ENCODE results near the gene IL20.

Gene IL20

DNA sequence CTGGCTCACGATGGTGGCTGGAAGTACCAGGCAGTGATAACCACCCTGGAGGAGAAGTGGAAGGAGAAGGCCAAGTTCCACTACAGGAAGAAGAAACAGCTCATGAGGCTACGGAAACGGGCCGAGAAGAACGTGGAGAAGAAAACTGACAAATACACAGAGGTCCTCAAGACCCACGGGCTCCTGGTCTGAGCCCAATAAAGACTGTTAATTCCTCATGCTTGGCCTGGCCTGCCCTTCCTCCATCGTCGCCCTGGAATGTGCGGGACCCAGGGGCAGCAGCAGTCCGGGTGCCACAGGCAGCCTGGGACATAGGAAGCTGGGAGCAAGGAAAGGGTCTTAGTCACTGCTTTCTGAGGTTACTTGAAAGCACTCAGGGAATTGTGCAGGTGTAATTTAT, 42.6 kb downstream of the IL20 start:
- TF ChIP-seq, protein P1, sequence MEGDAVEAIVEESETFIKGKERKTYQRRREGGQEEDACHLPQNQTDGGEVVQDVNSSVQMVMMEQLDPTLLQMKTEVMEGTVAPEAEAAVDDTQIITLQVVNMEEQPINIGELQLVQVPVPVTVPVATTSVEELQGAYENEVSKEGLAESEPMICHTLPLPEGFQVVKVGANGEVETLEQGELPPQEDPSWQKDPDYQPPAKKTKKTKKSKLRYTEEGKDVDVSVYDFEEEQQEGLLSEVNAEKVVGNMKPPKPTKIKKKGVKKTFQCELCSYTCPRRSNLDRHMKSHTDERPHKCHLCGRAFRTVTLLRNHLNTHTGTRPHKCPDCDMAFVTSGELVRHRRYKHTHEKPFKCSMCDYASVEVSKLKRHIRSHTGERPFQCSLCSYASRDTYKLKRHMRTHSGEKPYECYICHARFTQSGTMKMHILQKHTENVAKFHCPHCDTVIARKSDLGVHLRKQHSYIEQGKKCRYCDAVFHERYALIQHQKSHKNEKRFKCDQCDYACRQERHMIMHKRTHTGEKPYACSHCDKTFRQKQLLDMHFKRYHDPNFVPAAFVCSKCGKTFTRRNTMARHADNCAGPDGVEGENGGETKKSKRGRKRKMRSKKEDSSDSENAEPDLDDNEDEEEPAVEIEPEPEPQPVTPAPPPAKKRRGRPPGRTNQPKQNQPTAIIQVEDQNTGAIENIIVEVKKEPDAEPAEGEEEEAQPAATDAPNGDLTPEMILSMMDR (IDR thresholded peaks at IDR 0.05; ENCODE audit: low read depth, low read length) = no peak
- H3K4me3 ChIP-seq (ENCODE audit: low read depth, low read length) = no peak overlapping the region

DNA sequence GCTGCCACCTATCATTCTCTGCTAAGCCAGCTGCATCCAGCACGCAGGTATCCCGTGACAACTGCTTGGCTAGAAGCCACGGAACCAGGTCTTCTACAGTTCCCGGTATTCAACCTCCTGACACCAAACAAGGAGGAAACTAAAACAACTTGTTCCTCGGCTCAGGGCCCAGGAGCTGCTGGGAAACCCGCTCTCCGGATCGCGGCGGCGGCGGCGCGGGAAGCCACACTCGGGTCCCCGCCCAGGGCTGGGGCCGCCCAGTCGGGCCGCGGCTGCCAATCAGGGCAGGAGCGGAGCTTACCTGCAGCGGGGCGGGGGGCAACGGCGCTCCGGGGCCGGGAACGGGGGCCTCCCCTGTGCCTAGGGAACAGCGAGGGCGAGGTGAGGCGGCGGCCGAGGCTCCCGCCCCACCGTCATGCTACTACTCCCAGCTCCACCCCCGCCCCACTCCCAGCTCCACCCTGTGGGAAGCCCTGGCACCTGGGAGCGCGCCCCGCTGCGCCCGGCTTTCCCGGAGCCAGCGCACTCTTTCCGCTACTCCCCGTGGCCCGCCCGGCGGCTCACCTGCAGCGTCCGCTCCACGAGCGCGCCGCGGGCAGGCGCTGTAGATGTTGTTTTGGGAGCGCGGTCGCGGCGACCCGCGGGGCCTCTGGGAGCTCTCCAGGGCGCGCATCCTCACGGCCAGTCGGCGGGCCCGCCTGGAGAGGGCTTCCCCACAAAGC, 43.9 kb downstream of the IL20 start:
- TF ChIP-seq, protein P1 (IDR thresholded peaks at IDR 0.05; ENCODE audit: low read depth, low read length) = no peak
- H3K4me3 ChIP-seq (ENCODE audit: low read depth, low read length) = peak overlapping the region; percentile 59

DNA sequence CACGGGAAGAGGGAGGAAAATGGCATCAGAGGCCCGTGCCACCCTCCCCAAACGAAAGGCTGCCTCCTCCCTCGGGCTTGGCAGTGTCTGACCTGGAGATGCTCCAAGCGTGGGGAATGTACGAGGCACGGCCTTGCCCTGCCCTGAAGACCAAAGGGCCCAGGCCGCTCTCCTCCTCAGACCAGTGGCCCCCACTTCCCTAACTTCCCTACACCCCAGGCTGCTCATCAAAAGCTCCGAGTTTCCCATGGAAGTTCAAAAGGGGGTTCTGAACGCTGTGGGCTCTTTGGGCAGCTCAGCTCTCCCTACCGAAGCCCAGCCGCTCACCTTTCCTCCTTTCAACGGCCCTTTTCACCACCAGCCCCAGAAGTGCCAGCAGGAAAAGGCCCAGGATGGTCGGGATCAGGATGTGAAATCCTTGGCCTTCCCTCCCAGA, 44.5 kb downstream of the IL20 start:
- peak overlapping the region; percentile 59 for H3K4me3 ChIP-seq (ENCODE audit: low read depth, low read length)
- TF ChIP-seq, protein P1 (IDR thresholded peaks at IDR 0.05; ENCODE audit: low read depth, low read length) = no peak

DNA sequence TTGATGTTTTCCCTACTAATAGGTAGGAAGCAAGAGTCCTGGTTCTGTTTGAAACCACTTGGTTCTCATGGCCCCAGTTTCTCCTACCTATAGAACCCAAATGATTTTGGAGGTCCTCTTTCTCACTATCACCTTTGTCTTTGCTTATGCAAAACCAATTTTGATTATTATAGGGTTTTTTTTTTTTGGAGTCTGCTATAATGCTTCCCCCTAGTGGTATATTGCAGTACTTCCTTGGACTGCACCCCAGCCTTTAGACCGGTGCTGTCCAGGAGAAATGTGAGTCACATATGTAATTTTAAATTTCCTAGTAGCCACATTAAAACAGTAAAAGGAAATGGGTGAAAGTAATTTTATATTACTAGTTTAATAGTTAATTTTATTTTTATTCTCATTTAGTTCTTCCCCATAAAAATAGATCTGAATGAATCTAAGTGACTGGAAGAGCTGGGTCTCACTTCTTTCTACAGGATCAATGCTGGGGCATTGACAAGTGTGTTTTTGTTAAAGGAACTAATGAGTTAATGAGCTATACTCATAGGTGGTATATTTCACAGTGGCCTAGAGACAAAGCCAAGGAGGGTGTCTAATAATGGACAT, 45.7 kb downstream of the IL20 start:
- no peak overlapping the region for H3K4me3 ChIP-seq (ENCODE audit: low read depth, low read length)
- TF ChIP-seq, protein P1 (IDR thresholded peaks at IDR 0.05; ENCODE audit: low read depth, low read length) = peak; percentile 71

DNA sequence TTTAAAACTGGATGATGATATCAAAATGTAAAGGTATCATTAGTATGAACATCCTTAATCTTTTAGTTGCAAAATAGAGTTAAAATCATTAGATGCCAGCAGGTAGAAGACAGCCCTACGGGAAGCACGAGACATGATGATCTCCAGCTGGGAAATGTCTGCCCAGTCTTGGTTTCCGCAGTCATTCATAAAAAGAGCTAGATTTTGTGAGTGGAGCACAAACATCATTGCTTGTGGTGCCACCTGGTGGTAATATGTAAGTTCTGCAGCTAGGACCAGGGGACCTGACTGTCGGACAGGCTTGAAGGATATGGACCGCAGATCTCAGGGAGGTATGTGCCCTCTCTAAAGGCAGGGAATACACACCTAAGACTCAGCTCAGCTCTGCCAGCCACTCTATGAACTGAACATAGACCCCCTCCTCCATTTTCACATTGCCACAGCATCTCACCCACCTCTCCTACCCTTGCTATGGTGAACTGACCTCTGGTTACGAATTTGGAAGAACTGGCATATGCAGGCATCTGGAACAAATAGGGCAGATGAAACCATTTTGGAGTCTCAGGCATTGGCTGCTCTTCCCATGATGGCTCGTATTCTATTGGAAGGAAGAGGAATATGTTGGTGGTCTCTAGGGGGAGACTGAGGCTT, 47.1 kb downstream of the IL20 start:
- TF ChIP-seq, protein P1 (IDR thresholded peaks at IDR 0.05; ENCODE audit: low read depth, low read length) = peak; percentile 65
- no peak overlapping the region for H3K4me3 ChIP-seq (ENCODE audit: low read depth, low read length)

DNA sequence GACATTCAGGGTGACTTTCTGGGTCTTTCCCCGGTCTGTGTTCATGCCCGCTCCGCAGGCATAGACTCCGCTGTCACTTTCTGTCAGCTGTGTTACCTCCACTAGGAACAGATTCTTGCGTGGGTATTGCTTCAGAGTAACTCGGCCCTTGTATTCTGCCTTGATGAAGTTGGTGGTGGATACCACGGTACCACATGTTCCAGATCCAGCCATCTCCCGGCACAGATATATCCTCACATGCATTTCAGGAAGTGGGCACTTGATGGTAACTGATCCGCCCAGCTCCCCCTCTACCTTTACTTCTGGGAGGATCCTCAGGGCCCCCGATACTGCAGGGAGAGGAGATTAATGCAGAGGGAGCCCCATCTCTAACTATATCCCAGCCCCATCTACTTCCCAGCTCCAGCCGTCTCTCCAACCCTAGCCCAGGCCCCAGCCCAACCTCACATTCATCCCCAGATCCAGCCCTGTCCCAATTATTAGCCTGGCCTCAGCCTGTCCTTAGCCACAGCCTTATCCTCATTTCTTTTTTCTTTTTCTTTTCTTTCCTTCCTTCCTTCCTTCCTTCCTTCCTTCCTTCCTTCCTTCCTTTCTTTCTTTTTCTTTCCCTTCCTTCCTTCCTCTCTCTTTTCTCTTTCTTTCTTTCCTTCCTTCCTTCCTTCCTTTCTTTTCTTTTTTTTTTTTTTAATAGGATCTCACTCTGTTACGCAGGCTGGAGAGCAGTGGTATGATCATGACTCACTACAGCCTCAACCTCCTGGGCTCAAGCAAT, 48.5 kb downstream of the IL20 start:
- TF ChIP-seq, protein P1 (IDR thresholded peaks at IDR 0.05; ENCODE audit: low read depth, low read length) = no peak
- no peak overlapping the region for H3K4me3 ChIP-seq (ENCODE audit: low read depth, low read length)
